Fibroblast of villous mesenchyme (primary cell): ENCODE data around the gene ING4. TPM values are rescaled to one million over a fixed set of nuclear protein-coding genes. Genes with fewer than 3 reads are reported as not detected.
A peak's percentile ranks its signal among the peaks of the same experiment; 100 is the strongest.

Experiments used
- DNase-seq: peaks from one replicate; pipeline ENCODE4 v3.0.0-alpha.2; 2010; ENCODE audit warnings: low read depth
- H3K4me3 ChIP-seq: 2 replicates; pipeline ENCODE4 v1.5.1; 2011; ENCODE audit warnings: low read depth, mild to moderate bottlenecking, low read length
- total RNA-seq: library from RNA; depleted of rRNA; stranded (reverse); fragments of >200 nt; gene quantifications from 2 replicates; pipeline ENCODE4 v1.2.3, GENCODE V29; 2012
- TF ChIP-seq, protein P1 (sequence below): IDR thresholded peaks from 2 replicates; pipeline ENCODE4 v1.5.1; 2012; ENCODE audit warnings: low read depth, mild to moderate bottlenecking, low read length; ENCODE audit not compliant: insufficient read depth

The ING4 gene
- total RNA-seq, 1 donor: 25.5 TPM

DNA sequence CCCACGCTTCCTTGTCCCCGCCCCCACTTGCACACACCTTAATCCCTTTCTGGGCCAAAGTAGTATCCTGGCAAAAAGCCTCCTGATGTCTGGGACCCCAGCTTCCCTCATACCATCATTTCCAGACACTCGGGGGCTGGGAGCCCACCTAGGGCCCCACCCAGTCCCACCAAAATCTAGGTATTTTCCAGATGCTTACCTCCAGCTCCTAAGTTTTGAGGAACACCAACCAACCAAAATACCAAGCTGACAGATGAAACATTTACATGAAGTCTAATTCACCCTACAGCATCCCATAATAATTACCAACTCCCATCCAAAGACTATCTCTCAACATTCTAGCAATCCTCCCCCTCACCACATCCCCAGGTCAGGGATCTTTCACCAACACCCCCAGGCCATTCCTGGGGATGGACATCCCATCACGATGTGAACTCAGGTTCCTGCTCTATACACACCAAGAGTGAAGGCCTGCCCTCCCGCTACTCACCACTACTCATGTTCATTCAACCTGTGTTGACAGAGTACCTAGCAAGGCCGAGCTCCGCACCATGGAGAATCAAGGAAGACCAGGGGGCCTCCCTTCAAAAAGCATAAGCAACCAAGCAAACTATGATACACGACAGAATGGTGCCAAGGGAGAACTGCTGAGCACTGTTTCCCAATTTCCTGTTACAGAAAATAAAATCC, 54.2 kb downstream of the ING4 start:
- no peak overlapping the region for H3K4me3 ChIP-seq
- TF ChIP-seq, protein P1, sequence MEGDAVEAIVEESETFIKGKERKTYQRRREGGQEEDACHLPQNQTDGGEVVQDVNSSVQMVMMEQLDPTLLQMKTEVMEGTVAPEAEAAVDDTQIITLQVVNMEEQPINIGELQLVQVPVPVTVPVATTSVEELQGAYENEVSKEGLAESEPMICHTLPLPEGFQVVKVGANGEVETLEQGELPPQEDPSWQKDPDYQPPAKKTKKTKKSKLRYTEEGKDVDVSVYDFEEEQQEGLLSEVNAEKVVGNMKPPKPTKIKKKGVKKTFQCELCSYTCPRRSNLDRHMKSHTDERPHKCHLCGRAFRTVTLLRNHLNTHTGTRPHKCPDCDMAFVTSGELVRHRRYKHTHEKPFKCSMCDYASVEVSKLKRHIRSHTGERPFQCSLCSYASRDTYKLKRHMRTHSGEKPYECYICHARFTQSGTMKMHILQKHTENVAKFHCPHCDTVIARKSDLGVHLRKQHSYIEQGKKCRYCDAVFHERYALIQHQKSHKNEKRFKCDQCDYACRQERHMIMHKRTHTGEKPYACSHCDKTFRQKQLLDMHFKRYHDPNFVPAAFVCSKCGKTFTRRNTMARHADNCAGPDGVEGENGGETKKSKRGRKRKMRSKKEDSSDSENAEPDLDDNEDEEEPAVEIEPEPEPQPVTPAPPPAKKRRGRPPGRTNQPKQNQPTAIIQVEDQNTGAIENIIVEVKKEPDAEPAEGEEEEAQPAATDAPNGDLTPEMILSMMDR: no peak
- no peak for DNase-seq

DNA sequence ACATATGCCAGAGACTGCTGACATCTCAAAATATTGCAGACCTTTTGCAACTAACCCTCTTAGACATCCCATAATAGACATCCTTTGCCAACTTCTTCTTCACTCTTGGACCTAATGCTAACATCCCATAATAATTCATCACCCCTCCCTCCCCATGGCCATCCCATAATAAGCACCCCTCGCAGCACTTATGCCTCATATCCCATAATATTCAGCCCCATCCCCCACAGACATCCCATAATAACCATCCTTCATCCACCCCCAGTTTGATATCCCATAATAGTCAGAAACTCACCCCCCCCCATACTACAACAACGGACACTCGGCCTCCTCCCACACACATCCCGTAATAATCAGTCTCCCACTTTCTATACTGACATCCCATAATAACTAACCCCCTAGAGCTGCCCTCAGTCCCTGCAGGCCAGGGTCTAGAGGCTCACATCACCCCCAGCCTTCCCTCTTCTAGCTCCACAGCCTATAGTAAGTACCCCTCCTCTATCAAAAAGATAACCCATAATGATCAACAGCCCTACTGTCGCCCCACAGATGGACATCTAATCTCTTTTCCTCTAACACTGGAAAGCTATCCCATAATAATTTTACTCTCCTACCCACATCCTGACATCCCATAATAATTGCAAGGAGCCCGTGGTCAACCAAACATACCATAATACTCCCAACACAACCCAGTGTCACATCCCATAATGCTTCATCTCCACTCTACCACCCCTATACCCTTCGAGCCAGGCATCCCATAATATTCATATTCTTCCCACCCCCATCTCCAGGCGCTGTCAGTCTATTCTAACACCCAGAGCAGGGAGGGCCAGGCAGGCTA, 54.9 kb downstream of the ING4 start:
- no peak overlapping the region for H3K4me3 ChIP-seq
- TF ChIP-seq, protein P1: no peak
- no peak for DNase-seq

DNA sequence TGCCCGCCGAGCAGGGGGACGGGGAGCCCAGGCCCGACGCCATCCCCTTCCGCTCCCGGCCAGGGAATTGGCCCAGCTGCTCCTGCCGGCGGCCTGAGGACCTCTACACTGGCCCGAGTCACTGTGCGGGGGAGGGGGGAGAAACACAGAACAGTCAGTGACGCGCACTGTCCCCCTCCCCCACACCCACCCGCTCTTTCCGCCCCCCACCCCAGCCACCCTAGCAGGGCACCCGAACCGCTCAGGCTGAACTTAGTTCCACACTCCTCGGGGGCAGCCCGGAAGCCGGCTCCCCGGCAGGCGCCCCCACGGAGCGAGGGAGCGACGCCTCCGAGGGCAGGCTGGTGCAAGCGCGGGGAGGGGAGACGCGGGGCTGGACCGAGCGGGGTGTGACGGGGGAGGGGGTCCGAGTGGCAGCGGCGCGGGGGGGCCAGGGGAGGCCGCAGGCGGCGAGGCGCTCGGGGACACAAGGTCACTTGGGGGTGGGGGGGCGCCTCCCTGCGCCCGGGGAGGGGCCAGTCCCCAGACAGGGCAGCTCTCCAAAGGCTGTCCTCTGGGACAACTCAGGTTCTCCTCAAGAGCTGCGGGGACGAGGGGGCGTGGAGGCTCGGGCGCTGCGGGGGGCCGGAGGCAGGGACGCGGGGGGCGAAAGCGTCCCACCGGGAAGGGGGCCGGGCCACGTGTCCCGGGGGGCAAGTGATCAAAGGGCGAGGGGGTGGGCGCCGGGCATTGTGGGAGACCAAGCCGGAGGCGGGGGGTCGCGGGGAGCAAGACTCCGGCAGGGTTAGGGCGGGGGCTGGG, 56.4 kb downstream of the ING4 start:
- TF ChIP-seq, protein P1: no peak
- H3K4me3 ChIP-seq: peak overlapping the region; percentile 95
- peak; percentile 51 for DNase-seq

DNA sequence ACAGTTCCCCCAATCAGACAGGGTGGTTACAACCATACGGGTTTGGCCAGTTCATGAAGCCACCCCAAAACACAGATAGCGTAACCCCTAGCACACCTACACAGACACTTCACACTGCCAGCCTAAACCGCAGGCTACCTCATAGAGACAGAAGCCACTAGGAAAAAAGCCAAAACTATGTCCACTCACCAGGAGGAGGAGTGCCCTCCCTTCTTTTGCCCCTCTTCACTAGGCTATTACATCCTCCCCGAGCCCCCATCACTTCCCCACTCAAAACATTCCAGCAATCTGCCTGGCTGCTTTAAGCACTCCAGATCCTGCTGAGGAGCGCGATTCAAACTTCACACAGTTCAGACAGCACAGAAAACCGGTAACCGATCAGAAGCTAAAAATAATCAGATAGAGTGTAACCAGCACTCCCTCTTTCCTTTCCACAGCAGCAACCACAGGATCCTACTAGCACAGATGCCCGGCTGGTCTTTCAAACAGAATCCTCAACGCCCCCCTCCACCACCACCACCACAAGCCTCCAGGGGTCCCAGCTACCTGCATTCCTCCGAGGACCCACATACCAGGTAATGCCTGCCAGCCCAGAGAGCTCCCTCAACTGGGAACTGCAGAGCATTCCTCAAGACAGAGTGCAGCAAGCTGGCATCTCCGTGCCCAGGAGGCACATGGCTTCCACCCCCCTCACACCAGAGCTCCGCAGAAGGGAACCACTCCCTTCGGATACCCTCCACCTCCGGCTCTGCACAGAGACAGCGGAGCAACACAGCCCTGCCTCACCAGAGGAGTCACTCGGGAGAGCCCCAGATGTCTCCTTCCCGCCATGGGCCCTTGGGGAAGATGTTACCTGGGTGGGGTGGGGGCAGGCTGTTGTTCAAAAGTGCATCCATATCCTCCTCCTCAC, 57.2 kb downstream of the ING4 start:
- TF ChIP-seq, protein P1: no peak
- DNase-seq: peak; percentile 23
- peak overlapping the region; percentile 95 for H3K4me3 ChIP-seq

DNA sequence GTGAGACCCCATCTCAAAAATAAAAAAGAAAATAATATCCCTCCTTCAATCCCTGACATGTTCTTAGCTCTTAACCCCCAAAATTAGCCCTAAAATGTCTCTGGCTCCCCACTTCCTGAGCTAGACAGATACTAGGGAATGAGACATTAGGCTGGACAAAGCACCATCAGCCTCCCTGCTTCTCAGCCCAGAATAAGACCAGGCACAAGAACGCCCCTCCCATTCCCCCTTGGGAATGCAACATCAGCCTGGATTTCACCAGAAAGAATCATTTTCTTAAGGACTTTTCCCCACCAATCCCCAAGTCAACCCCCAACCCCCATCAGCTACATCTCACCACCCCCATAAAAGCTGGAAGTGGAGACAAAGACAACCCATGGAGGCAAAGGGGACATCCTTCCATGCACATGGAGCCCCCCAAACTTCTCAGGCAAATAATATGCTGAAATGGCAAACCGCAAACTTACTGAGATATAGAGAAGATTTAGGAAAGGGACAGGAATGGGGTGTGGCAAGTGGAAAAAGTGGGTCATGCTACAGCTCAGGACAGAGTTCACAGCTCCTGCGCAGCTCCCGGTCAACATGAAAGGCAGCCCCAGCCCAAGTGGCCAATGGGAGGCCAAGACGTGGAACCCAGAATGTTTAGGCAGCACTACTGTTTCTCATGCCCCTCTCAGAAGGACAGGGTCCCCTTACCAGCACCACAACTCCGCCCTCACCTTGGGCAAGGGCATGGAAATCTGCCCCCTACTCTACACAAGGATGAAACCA, 58.5 kb downstream of the ING4 start:
- DNase-seq: peak; percentile 50
- peak overlapping the region; percentile 95 for H3K4me3 ChIP-seq
- TF ChIP-seq, protein P1: no peak
